ENCODE data around the gene PTPRA.
"Not testable (repeated sequence)": the region's sequence is repeated elsewhere in the genome, so short reads cannot be mapped to it uniquely, and the experiment has no call there.

DNA sequence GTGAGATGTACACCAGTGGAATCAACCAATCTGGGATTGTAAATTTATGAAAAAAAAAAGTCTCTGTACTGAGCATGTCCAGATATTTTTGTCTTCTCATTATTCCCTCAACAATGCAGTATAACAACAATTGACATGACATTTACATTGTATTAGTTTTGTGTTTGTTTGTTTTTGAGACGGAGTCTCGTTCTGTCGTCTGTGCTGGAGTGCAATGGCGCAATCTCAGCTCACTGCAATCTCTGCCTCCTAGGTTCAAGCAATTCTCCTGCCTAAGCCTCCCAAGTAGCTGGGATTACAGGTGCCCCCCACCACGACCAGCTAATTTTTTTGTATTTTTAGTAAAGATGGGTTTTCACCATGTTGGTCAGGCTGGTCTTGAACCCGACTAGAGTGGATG, 202.0 kb downstream of the PTPRA start:
- TF ChIP-seq CTCF, POLR2A (IDR thresholded peaks at IDR 0.05): not testable (repeated sequence)

Measured in adrenal gland (tissue), 5 donors.